ENCODE measurements around the gene PGAM5. TPM values are rescaled to one million over a fixed set of nuclear protein-coding genes. Genes with fewer than 3 reads are reported as not detected.

PGAM5 gene
- total RNA-seq, 1 donor from 2014 or later = 80.3 TPM

DNA sequence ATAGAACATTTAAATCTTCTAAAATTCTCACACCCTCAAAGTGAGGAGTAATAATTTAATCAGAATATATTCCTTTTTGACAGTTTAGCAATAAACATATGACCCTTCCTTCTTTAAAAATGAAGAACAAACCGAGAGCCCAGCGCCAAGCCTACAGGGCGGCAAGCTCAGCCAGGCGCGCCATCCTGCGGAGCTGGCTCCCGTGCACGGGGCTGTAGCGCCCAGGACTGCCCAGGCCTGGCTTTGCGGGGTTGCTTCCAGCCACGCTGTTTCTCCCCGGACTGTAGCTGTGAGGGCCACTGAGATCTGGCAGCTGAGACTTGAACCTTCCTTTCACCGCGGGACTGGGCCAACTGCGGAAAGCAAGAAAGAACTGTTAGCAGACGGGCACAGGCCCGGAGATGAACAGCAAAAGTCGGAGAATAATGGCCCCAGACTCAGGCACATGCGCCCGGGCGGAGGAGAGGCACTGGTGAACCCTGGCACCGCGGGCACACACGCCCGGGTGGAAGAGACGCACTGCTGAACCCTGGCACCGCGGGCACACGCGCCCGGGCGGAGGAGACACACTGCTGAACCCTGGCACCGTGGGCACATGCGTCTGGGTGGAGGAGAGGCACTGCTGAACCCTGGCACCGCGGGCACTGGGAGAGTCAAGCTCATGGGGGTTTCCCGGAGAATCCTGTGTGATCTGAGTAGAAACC, 16.6 kb downstream of the PGAM5 start:
- FAIRE-seq = no peak
- DNase-seq (ENCODE audit: low read depth) = no peak

GRCh38 chr12:132728502-132728901, 17.9 kb downstream of the PGAM5 start:
- Histone ChIP-seq H3K4me3 (ENCODE audit: low read depth, low read length) (no peak overlapping the region), H3K27me3 (ENCODE audit: control insufficient read depth, insufficient read depth, low read length) (no peaks in the 10 kb centered on the region), H3K36me3 (ENCODE audit: control insufficient read depth, insufficient read depth, low read length) (peaks cover 41% of the 10 kb centered on the region)
- TF ChIP-seq, protein P1, sequence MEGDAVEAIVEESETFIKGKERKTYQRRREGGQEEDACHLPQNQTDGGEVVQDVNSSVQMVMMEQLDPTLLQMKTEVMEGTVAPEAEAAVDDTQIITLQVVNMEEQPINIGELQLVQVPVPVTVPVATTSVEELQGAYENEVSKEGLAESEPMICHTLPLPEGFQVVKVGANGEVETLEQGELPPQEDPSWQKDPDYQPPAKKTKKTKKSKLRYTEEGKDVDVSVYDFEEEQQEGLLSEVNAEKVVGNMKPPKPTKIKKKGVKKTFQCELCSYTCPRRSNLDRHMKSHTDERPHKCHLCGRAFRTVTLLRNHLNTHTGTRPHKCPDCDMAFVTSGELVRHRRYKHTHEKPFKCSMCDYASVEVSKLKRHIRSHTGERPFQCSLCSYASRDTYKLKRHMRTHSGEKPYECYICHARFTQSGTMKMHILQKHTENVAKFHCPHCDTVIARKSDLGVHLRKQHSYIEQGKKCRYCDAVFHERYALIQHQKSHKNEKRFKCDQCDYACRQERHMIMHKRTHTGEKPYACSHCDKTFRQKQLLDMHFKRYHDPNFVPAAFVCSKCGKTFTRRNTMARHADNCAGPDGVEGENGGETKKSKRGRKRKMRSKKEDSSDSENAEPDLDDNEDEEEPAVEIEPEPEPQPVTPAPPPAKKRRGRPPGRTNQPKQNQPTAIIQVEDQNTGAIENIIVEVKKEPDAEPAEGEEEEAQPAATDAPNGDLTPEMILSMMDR (IDR thresholded peaks at IDR 0.05; ENCODE audit: insufficient read depth, low read length, severe bottlenecking) = no peak
- DNase-seq (ENCODE audit: low read depth) = no peak
- no peak for FAIRE-seq

More for the DNA sequence above, 16.6 kb downstream of the PGAM5 start:
- peaks cover 44% of the 10 kb centered on the region for H3K36me3 ChIP-seq (ENCODE audit: control insufficient read depth, insufficient read depth, low read length)
- no peak overlapping the region for H3K4me3 ChIP-seq (ENCODE audit: low read depth, low read length)
- TF ChIP-seq, protein P1 (IDR thresholded peaks at IDR 0.05; ENCODE audit: insufficient read depth, low read length, severe bottlenecking) = no peak
- H3K27me3 ChIP-seq (ENCODE audit: control insufficient read depth, insufficient read depth, low read length) = no peaks in the 10 kb centered on the region

DNA sequence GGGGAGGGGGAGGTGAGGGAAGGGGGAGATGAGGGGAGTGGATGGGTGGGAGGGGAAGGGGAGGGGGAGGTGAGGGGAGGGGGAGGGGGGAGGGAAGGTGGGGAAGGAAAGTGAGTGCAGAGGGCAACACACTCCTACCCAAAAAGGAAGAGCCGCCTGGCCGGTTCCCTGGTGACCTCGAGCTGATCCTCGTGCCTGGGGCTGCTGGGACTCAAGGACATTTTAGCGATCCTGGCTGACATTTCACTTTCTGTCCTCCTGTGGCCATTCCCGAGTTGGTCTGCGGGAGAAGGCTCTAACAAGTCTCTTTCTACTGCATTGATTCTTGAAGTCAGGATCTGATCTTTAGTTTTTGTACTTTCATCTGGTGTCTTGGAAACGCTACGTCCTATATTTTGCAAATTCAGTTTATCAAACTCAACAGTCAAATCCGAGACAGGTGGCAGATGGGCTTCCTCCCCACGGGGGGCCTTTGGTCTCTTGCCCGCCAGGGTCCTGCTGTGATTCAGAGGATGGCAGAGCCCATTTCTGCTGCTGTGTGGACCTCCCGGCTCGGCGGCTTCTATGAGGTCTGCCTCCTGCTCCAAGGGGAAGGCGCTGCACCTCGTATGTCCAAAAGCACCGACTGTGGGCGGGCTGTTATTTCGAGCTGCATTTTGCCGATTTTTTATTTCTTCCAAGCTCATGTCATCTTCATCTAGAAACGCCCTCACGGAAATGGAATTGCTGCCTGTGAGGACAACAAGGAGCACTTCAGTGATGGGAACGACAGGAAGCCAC, 19.1 kb downstream of the PGAM5 start:
- Histone ChIP-seq H3K4me3 (ENCODE audit: low read depth, low read length) (no peak overlapping the region), H3K27me3 (ENCODE audit: control insufficient read depth, insufficient read depth, low read length) (no peaks in the 10 kb centered on the region), H3K36me3 (ENCODE audit: control insufficient read depth, insufficient read depth, low read length) (peaks cover 39% of the 10 kb centered on the region)
- no peak for DNase-seq (ENCODE audit: low read depth)
- FAIRE-seq = no peak
- TF ChIP-seq, protein P1 (IDR thresholded peaks at IDR 0.05; ENCODE audit: insufficient read depth, low read length, severe bottlenecking) = no peak

- Histone ChIP-seq H3K27me3 (ENCODE audit: control insufficient read depth, insufficient read depth, low read length) (no peaks in the 10 kb centered on the region), H3K4me3 (ENCODE audit: low read depth, low read length) (no peak overlapping the region), H3K36me3 (ENCODE audit: control insufficient read depth, insufficient read depth, low read length) (peaks cover 40% of the 10 kb centered on the region)
- FAIRE-seq (no peak), DNase-seq (ENCODE audit: low read depth) (no peak)
- TF ChIP-seq, protein P1 (IDR thresholded peaks at IDR 0.05; ENCODE audit: insufficient read depth, low read length, severe bottlenecking) = no peak
Observed at GRCh38 chr12:132730353-132730752, 19.7 kb downstream of the PGAM5 start.

DNA sequence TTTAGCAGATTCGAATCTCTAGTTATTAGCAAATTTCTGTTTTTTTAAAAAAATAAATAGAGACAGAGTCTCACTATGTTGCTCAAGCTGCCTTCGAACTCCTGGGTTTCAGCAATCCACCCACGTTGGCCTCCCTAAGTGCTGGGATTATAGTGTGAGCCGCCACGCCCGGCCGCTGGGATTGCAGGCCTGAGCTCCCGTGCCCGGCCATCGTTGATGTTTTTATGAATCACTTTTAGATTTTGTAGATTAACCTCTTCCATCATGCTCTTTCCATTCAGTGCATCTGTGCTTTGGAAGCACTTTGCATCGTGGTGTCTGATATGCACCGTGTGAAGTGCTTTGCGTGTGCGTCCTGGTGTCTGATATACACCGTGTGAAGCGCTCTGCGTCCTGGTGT, 20.9 kb downstream of the PGAM5 start:
- FAIRE-seq (no peak), DNase-seq (ENCODE audit: low read depth) (no peak)
- no peak overlapping the region for H3K4me3 ChIP-seq (ENCODE audit: low read depth, low read length)
- H3K27me3 ChIP-seq (ENCODE audit: control insufficient read depth, insufficient read depth, low read length) = no peaks in the 10 kb centered on the region
- TF ChIP-seq, protein P1 (IDR thresholded peaks at IDR 0.05; ENCODE audit: insufficient read depth, low read length, severe bottlenecking) = no peak
- H3K36me3 ChIP-seq (ENCODE audit: control insufficient read depth, insufficient read depth, low read length) = peaks cover 42% of the 10 kb centered on the region
